22Rv1 (cell line): ENCODE measurements around the gene IL2.

Experiments used
- CTCF ChIP-seq: fragments of 450-650 bp; IDR thresholded peaks from 2 replicates; pipeline ENCODE4 v1.5.1; 2017; ENCODE audit warnings: mild to moderate bottlenecking
- ZFX ChIP-seq: fragments of 450-650 bp; IDR thresholded peaks from 2 replicates; pipeline ENCODE4 v1.6.1; 2017; ENCODE audit warnings: antibody characterized with exemption, borderline replicate concordance

GRCh38 chr4:122503214-122503613 is 46.7 kb upstream of the IL2 start:
- TF ChIP-seq CTCF (no peak), ZFX (no peak)
